PC-3 (cell line): ENCODE data around the gene BAX. TPM values are rescaled to one million over a fixed set of nuclear protein-coding genes. Genes with fewer than 3 reads are reported as not detected.

Experiments used
- ATAC-seq: fragments of 200-7000 bp; cut with Tn5 transposase; 2 replicates; pipeline ENCODE4 v1.9.1; 2020; ENCODE audit warnings: mild to moderate bottlenecking, moderate library complexity
- BruUV-seq: library from RNA; stranded (reverse); fragments of 400-500 nt; replicated peaks from 2 replicates; lab custom pipeline; 2021; lab: Mats Ljungman, UMichigan
- CTCF ChIA-PET: fragments of 300-600 bp; sonication (Branson Sonifier 250); formaldehyde crosslinking; loops from one replicate; lab custom pipeline; 2022; ENCODE audit warnings: antibody characterized with exemption; lab: Charles Lee
- POLR2A ChIA-PET: fragments of 300-600 bp; sonication (Branson Sonifier 250); formaldehyde crosslinking; loops from one replicate; lab custom pipeline; 2022; ENCODE audit warnings: antibody characterized with exemption; ENCODE audit not compliant: unreplicated experiment; lab: Charles Lee
- DNase-seq: peaks from one replicate; pipeline ENCODE4 v3.0.0-alpha.2; 2015
- H2AFZ ChIP-seq: fragments of 300-600 bp; sonication (generic); 2 replicates; pipeline ENCODE4 v1.6.0; 2016; ENCODE audit warnings: antibody characterized with exemption, low read length
- H3F3A ChIP-seq: fragments of 300-600 bp; sonication (generic); one replicate; pipeline ENCODE4 v1.6.0; 2017; ENCODE audit warnings: antibody characterized with exemption, low read length, control low read depth, mild to moderate bottlenecking; ENCODE audit not compliant: unreplicated experiment
- H3K27ac ChIP-seq: fragments of 300-600 bp; sonication (generic); 2 replicates; pipeline ENCODE4 v1.5.1; 2016; ENCODE audit warnings: mild to moderate bottlenecking, low read length
- H3K27me3 ChIP-seq: fragments of 300-600 bp; sonication (generic); 2 replicates; pipeline ENCODE4 v1.6.1; 2016; ENCODE audit warnings: low read length, mixed read lengths
- H3K36me3 ChIP-seq: fragments of 300-600 bp; sonication (generic); 2 replicates; pipeline ENCODE4 v1.6.1; 2016; ENCODE audit warnings: low read depth, mixed run types, low read length, mixed read lengths
- H3K4me1 ChIP-seq: fragments of 300-600 bp; sonication (generic); 2 replicates; pipeline ENCODE4 v1.5.1; 2016; ENCODE audit warnings: low read length; ENCODE audit not compliant: insufficient read depth
- H3K4me2 ChIP-seq: fragments of 300-600 bp; sonication (generic); 2 replicates; pipeline ENCODE4 v1.6.0; 2016; ENCODE audit warnings: low read length
- H3K4me3 ChIP-seq: fragments of 300-600 bp; sonication (generic); 2 replicates; pipeline ENCODE4 v1.5.1; 2016; ENCODE audit warnings: mild to moderate bottlenecking, low read length, mixed read lengths
- H3K79me2 ChIP-seq: fragments of 300-600 bp; sonication (generic); 2 replicates; pipeline ENCODE4 v1.6.1; 2017; ENCODE audit warnings: low read length, mixed read lengths
- H3K9ac ChIP-seq: fragments of 300-600 bp; sonication (generic); 2 replicates; pipeline ENCODE4 v1.6.0; 2016; ENCODE audit warnings: mild to moderate bottlenecking, low read length
- H3K9me2 ChIP-seq: fragments of 300-600 bp; sonication (generic); replicated peaks from 2 replicates; pipeline ENCODE4 v1.6.1; 2016; ENCODE audit warnings: mixed run types, low read length, mixed read lengths
- H3K9me3 ChIP-seq: fragments of 300-600 bp; sonication (generic); 2 replicates; pipeline ENCODE4 v1.6.1; 2016; ENCODE audit warnings: low read length, mixed read lengths
- H4K20me1 ChIP-seq: fragments of 300-600 bp; sonication (generic); 2 replicates; pipeline ENCODE4 v1.6.1; 2016; ENCODE audit warnings: low read length, mixed read lengths
- CTCF ChIP-seq: fragments of 300-600 bp; sonication (generic); conservative IDR thresholded peaks from 2 replicates; pipeline ENCODE4 v1.5.1; 2017; ENCODE audit warnings: antibody characterized with exemption, low read depth, mild to moderate bottlenecking, low read length
- EZH2 ChIP-seq: fragments of 300-600 bp; sonication (generic); IDR thresholded peaks from one replicate; pipeline ENCODE4 v1.6.1; 2017; ENCODE audit warnings: antibody characterized with exemption, mild to moderate bottlenecking, low read length; ENCODE audit not compliant: unreplicated experiment
- EZH2phosphoT487 ChIP-seq: fragments of 300-600 bp; sonication (generic); IDR thresholded peaks from 2 replicates; pipeline ENCODE4 v1.6.1; 2018; ENCODE audit warnings: mild to moderate bottlenecking, antibody characterized with exemption, low read length, borderline replicate concordance
- intact Hi-C: fragments of 100-400 bp; cut with micrococcal nuclease; formaldehyde crosslinking; loops from 2 replicates; pipeline ENCODE4 v1.9.0; 2023
- total RNA-seq: library from RNA; depleted of rRNA; stranded (reverse); fragments of >200 nt; gene quantifications from 2 replicates; pipeline ENCODE4 v1.2.3, GENCODE V29; 2014

The BAX gene
- total RNA-seq, 1 experiment from 2014 or later: 44.8 TPM

- H3K4me3 ChIP-seq: no peak overlapping the region
- DNase-seq (no peak), ATAC-seq (no peak)
- no peaks in the 10 kb centered on the region for H3K27me3 ChIP-seq
- no peaks in the 10 kb centered on the region for H3K9me2 ChIP-seq
- no peak for TF ChIP-seq CTCF
- TF ChIP-seq EZH2: no peak
- TF ChIP-seq EZH2phosphoT487: no peak
- no peak overlapping the region for H2AFZ ChIP-seq
- ChIA-PET CTCF (no interaction called here), POLR2A (no interaction called here)
- H4K20me1 ChIP-seq: no peaks in the 10 kb centered on the region
- no peaks in the 10 kb centered on the region for H3K4me1 ChIP-seq
- H3K36me3 ChIP-seq: peaks cover 4% of the 10 kb centered on the region; the same call in 1 of the 2 replicates
- H3K9ac ChIP-seq: no peak overlapping the region
- H3K27ac ChIP-seq: no peak overlapping the region
- H3F3A ChIP-seq: no peaks in the 10 kb centered on the region
- H3K9me3 ChIP-seq: no peaks in the 10 kb centered on the region
- no TSS peak for BruUV-seq
- peaks cover 8% of the 10 kb centered on the region; the same call in 1 of the 2 replicates for H3K79me2 ChIP-seq
- intact Hi-C loops: no loop called here
- H3K4me2 ChIP-seq: no peak overlapping the region
Measured at GRCh38 chr19:48985711-48986110, 31.0 kb downstream of the BAX start.

- H3K27ac ChIP-seq: no peak overlapping the region
- H3K79me2 ChIP-seq: peaks cover 13% of the 10 kb centered on the region; the same call in 1 of the 2 replicates
- no TSS peak for BruUV-seq
- H3K9me3 ChIP-seq: no peaks in the 10 kb centered on the region
- H3K9me2 ChIP-seq: no peaks in the 10 kb centered on the region
- peaks cover 4% of the 10 kb centered on the region; the same call in 1 of the 2 replicates for H3K36me3 ChIP-seq
- no peaks in the 10 kb centered on the region for H3F3A ChIP-seq
- H3K27me3 ChIP-seq: no peaks in the 10 kb centered on the region
- H3K9ac ChIP-seq: no peak overlapping the region
- TF ChIP-seq EZH2 (no peak), EZH2phosphoT487 (no peak), CTCF (no peak)
- no peak overlapping the region for H3K4me2 ChIP-seq
- intact Hi-C loops: no loop called here
- DNase-seq (no peak), ATAC-seq (no peak)
- POLR2A ChIA-PET: no interaction called here
- no peaks in the 10 kb centered on the region for H3K4me1 ChIP-seq
- H4K20me1 ChIP-seq: no peaks in the 10 kb centered on the region
- no peak overlapping the region for H2AFZ ChIP-seq
- CTCF ChIA-PET: no interaction called here
- H3K4me3 ChIP-seq: no peak overlapping the region
Measured at GRCh38 chr19:48986211-48986610, 31.5 kb downstream of the BAX start.

DNA sequence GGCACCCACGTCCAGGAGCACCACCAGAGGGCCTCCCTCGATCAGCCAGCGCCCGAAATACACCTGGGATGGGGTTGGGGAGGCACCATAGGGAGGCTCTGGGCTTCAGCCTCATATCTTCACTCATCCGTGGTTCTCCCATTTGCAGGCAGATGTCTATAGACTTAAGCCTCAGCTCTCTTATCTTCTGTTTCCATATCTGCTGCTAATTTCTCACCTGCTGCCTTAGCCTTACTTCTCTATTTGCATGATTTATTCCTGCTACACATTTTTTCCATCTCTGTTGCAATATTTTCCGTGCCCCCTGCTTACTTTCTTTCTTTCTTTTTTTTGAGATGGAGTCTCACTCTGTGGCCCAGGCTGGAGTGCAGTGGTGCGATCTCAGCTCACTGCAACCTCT is 32.6 kb downstream of the BAX start:
- Histone ChIP-seq H3K4me2 (no peak overlapping the region), H2AFZ (no peak overlapping the region), H3K9me2 (no peaks in the 10 kb centered on the region), H3K79me2 (peaks cover 24% of the 10 kb centered on the region), H3K9ac (no peak overlapping the region), H3K36me3 (peaks cover 4% of the 10 kb centered on the region; the same call in 1 of the 2 replicates), H3F3A (no peaks in the 10 kb centered on the region), H3K4me1 (no peaks in the 10 kb centered on the region), H3K4me3 (no peak overlapping the region), H4K20me1 (no peaks in the 10 kb centered on the region), H3K9me3 (no peaks in the 10 kb centered on the region), H3K27ac (no peak overlapping the region), H3K27me3 (no peaks in the 10 kb centered on the region)
- CTCF ChIA-PET: no interaction called here
- intact Hi-C loops: no loop called here
- DNase-seq (no peak), ATAC-seq (no peak)
- POLR2A ChIA-PET: no interaction called here
- TF ChIP-seq CTCF (0 out of 2 replicates have a peak, but pooled peaks have one; percentile 11), EZH2 (no peak), EZH2phosphoT487 (no peak)
- BruUV-seq: no TSS peak
